ENCODE results near the gene KLHL33. TPM values are rescaled to one million over a fixed set of nuclear protein-coding genes. Genes with fewer than 3 reads are reported as not detected.

KLHL33 gene, protein sequence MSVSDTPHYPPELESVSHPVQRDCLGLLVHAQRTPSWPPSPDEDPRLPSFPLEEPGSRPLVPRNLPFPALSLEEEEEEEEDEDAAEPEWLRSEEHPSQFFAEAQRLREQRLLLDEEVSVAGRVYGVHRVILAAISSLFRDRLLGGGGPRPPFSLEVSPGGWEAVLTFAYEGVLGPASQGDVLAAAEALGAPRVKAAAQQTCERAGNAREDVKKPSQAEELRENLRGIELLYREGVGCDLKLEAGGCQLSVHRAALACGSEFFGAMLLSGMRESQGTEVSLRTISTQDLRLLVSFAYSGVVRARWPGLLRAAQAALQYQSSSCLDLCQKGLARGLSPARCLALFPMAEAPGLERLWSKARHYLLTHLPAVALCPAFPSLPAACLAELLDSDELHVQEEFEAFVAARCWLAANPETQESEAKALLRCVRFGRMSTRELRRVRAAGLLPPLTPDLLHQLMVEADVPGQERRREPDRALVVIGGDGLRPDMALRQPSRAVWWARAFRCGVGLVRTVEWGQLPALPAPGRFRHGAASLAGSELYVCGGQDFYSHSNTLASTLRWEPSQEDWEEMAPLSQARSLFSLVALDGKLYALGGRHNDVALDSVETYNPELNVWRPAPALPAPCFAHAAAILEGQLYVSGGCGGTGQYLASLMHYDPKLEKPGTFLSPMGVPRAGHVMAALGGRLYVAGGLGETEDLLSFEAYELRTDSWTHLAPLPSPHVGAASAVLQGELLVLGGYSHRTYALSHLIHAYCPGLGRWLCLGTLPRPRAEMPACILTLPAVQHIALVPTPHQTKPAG
- total RNA-seq, result under 1 TPM; 0.06 to 0.11 TPM

DNA sequence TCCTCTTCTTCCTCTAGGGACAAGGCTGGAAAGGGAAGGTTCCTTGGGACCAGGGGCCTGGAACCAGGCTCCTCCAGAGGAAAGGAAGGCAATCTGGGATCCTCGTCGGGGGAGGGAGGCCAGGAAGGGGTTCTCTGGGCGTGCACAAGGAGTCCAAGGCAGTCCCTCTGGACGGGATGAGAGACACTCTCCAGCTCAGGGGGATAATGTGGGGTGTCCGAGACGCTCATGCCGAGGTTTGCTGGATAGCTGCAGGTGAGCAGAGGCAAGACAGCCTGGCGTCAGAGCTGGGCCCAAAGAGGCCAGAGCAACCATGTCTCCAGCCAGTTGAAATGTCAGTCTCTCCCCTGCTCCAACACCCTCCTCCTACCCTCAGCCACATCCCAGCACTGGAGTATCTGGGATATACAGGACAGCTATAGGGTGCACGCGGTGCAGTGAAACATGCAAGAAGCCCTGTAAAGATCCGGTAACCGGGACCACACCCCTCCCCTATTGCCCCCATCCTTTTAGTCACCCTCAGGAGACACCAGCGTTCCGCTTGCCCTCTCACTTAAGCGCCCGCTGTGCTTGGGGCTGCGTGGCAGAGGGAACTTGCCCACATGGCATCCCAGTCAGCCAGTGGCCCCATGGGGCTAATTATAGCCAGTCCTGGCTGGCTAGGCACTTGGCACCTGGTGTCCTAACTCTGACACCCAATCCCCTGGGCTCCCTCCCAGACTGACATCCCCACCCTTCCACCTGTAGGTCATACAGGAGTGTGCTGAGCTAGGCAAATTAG is at the start of gene KLHL33:
Gene KLHL33 (minus strand): TSS at position 585 of the 781 bp plus-strand sequence. CDS start 355 bp downstream, at position 230.
- ChIA-PET CTCF (no interaction called here), POLR2A (no interaction called here)

DNA sequence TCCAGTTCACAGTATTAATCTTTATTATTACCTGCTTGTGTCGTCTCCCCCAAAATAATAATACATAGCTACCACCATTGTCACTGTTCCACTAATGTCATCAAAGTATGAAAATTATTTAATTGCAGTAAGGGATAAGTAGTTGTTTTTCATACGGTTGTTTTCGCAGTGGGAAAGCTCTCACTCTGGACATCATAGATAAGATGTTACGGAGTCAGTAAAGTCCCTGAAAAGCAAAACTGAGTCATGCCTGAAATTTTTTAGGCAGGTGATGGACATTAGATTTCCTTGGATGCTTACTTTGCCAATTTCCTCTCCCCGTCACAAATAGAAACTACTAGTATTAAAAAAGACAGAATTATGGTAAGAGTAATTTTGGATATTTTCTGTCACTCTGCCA is 46.4 kb upstream of the KLHL33 start:
- CTCF ChIA-PET, result no interaction called here
- POLR2A ChIA-PET, result interaction anchor here (1.0 to 1.7 kb wide), 2 partner anchors 13 to 139 kb away, joined by 3 to 4 read pairs; partner anchors contain the start of genes PARP2 and PNP

DNA sequence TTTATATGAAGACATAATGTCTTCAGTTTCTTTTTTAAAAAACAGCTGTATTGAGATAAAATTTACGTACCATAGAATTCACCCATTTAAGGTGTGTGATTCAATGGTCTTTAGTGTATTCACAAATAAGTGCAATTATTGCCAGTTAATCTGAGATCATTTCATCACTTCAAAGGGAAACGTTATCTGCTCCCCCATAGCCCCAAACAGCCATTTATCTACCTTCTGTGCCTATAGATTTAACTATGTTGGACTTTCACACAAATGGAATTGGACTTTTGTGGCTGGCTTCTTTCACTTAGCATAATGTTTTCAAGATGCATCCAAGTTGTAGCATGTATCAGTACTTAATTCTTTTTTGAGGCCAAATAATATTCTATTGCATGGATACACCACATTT is 42.9 kb upstream of the KLHL33 start:
- ChIA-PET POLR2A (no interaction called here), CTCF (no interaction called here)

DNA sequence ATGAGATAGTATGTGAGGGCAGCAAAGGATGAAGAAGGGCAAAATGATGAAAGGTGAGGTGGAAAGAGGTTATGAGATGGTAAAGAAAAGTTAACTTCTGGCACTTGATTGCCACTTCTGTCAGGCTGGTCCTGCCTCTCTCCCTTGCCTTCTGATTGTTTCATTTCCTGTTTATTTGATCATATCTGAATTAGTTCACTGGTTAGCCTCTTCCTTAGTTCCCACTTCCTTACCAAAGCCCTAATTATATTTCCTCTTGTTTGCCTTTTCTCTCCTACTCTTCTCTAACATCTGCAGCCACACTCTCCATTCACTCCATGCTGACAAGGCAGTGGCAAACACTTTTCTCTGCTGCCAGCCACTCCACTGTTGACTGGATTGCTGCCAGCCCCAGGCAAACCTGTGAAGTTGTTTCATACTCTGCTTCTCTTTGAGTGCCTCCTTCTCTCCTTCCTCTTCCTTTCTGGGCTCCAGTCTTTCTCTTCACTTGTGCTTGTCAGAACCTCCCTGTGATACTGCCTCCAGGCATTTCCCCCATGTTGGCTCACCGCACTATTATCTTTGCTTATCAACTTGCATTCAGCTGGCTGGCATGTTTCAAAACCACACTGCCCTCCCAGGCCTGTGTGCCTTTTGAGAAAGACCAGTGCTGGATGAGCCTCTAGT is 41.4 kb upstream of the KLHL33 start:
- CTCF ChIA-PET, result no interaction called here
- POLR2A ChIA-PET, result interaction anchor here (0.6 to 0.7 kb wide), 2 partner anchors 18 to 72 kb away, joined by 6 to 9 read pairs; no protein-coding TSS in a partner anchor

DNA sequence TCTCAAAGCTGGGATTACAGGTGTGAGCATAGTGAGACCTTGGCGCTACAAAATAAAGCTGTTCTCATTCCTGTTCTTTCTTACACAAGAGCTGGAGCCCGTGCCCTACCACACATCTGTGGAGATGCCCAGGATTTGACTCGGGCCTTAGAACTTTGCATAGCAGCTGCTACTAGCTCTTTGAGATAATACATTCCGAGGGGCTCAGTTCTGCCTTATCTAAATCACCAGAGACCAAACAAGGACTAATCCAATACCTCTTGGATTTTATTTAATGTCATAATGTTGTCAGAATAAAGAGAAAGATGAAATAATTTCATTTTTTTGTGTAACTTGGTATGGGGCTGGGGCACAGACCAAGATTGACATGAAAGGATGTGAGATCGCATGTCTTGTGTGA is 40.8 kb upstream of the KLHL33 start:
- CTCF ChIA-PET, result no interaction called here
- POLR2A ChIA-PET, result interaction anchor here (0.6 kb wide), 1 partner anchor 71 kb away, joined by 9 read pairs; no protein-coding TSS in a partner anchor

DNA sequence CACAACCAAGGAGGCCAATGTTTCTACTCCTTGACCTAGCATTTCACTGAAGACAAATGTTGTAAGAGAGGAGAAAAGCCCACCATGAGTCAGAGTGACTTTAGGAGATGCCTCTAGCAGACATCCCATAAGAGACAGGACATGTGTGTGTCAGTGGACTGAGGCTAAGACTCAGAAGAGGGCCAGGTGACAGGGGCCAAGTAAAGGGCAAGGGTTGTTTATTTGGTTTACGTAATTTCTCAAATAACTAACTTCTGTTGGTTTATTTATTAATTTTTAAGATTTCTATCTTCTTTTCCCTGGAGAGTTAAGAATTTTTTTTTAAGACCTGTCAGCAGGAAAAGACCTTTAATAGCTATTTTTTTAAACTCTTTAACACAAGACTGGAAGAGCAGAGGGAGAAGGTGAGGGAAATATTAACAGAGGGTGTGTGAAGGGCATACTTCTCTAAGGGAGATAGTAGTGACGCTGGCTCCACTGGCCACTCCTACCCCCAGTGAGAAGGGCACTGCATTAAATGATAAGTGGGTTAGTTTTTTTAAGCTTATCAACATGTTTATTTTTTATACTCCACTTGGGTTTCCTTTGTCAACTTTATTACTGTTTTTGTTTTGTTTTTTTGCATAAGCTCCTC is 36.7 kb upstream of the KLHL33 start:
- ChIA-PET POLR2A (interaction anchor here (0.6 kb wide), 1 partner anchor 552 kb away, joined by 3 read pairs; the partner anchor contains the start of gene NDRG2), CTCF (no interaction called here)

DNA sequence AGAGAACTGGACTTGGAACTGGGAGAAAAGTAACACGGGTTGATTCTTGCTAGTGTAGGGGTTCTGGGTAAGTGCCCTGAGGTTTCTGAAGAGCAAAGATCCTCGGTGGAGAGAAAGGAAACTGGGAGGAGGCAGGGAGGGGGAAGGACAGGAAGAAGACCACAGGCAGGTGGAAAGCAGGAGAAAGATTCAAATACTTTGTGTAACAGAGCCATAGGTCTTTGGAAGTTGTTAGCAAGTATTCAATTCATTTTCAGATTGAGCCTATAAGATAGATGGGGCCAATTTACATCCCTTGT is 34.6 kb upstream of the KLHL33 start:
- ChIA-PET POLR2A (interaction anchor here (1.4 to 3.4 kb wide), 5 partner anchors 9 to 127 kb away, joined by 4 to 32 read pairs (median 18); partner anchors contain the start of genes APEX1, OSGEP, PARP2 and PIP4P1), CTCF (interaction anchor here (1.5 to 1.8 kb wide), 4 partner anchors 9 to 143 kb away, joined by 3 to 4 read pairs (median 4); partner anchors contain the start of gene PIP4P1)

DNA sequence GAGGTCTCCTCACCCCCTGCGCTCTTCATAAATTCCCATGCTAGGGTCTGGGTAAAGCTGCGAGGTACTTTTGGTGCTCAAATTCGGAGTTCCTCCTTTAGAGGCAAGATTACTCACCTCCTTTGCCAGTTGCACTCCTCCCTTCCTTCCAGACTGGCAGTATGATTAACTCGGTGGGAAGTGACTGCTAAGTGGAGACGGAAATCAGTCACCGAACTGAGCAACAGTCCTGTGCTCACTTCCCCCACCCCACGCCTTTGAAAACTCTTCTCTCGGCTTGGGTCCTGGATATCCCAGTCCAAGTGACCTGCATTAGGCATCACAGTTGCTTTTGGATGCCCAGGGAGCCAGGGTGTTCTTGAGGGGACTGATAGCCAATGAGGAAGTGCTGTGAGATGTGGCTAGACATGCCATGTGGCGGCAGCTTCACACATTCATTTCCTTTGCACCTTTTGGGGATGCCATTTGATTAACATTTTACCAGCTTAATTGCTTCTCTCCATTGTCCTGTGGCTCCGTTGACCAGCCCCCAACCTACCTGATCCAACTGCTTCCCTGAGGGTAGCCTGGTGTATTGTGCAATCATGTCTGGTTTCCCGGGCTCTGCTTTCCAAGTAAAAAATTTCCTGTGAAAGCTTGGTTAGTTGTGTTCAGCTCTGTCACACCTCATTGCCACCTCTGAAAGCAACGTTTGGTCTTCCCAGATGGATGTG is 34.1 kb upstream of the KLHL33 start:
- POLR2A ChIA-PET, result interaction anchor here (0.6 to 3.4 kb wide), 8 partner anchors 9 to 127 kb away, joined by 3 to 32 read pairs (median 7); partner anchors contain the start of genes APEX1, OSGEP, PARP2 and PIP4P1
- CTCF ChIA-PET, result interaction anchor here (1.1 to 1.8 kb wide), 6 partner anchors 9 to 143 kb away, joined by 3 to 4 read pairs (median 4); partner anchors contain the start of genes APEX1 and PIP4P1

DNA sequence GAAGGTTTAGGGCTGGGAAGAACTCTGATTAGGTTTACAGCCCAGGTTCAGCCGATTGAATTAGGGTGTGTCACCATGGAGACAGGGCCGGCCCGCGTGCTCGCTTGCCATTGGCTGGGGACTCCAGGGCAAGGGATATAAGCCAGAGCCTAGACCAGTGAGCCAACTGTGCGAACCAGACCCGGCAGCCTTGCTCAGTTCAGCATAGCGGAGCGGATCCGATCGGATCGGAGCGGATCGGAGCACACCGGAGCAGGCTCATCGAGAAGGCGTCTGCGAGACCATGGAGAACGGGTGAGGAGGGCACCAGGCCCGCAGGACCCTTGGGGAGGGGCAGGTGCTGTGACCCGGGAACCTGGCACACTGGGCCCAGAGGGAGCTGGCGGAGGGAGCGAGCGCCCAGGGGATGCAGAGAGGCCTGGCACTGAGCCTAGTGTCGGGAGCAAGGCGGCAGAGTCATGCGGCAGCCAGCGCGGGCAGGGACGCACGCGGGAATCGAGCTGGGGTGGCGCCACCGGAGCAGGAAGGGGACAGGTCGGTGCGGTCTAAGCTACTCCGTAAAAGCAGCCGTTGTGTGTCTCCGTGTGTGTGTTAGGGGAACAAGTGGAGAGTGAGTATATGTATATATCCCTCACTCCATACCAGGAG is 33.4 kb upstream of the KLHL33 start, which contains the start of gene PNP:
Gene PNP (plus strand): TSS at position 165 of the 648 bp plus-strand sequence. CDS start 119 bp downstream, at position 284.
- ChIA-PET CTCF (interaction anchor here (1.1 to 1.8 kb wide), 6 partner anchors 8 to 144 kb away, joined by 3 to 4 read pairs (median 4); partner anchors contain the start of genes APEX1 and PIP4P1), POLR2A (interaction anchor here (0.6 to 3.4 kb wide), 8 partner anchors 8 to 126 kb away, joined by 3 to 32 read pairs (median 7); partner anchors contain the start of genes APEX1, OSGEP, PARP2 and PIP4P1)

DNA sequence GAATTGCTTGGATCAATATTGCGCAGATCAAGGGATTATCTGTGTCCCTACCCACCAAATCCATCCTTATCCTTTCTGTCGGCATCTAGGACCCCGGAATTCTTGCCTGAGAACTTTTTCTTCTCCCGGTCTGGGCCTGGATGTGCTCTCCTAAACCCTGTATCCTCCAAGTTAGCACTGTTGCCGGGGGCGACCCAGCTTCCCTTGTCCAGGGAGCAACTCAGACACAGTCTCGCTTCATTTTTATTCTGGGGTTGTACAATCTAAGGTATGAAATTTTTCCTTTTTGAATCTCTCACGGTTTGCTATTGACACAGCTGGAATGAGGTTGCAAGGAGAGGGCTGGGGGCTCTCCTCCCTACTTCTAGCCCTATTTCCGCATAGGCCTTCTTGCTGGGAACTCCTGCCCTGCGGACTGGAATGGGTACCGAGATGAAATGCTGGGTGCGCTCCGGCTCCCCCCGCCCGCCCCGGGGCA is 32.8 kb upstream of the KLHL33 start:
- POLR2A ChIA-PET, result interaction anchor here (1.3 to 3.4 kb wide), 3 partner anchors 13 to 126 kb away, joined by 10 to 32 read pairs (median 18); partner anchors contain the start of genes APEX1, OSGEP, PARP2 and TEP1
- CTCF ChIA-PET, result interaction anchor here (0.6 to 1.7 kb wide), 2 partner anchors 54 to 126 kb away, joined by 3 to 4 read pairs; no protein-coding TSS in a partner anchor

DNA sequence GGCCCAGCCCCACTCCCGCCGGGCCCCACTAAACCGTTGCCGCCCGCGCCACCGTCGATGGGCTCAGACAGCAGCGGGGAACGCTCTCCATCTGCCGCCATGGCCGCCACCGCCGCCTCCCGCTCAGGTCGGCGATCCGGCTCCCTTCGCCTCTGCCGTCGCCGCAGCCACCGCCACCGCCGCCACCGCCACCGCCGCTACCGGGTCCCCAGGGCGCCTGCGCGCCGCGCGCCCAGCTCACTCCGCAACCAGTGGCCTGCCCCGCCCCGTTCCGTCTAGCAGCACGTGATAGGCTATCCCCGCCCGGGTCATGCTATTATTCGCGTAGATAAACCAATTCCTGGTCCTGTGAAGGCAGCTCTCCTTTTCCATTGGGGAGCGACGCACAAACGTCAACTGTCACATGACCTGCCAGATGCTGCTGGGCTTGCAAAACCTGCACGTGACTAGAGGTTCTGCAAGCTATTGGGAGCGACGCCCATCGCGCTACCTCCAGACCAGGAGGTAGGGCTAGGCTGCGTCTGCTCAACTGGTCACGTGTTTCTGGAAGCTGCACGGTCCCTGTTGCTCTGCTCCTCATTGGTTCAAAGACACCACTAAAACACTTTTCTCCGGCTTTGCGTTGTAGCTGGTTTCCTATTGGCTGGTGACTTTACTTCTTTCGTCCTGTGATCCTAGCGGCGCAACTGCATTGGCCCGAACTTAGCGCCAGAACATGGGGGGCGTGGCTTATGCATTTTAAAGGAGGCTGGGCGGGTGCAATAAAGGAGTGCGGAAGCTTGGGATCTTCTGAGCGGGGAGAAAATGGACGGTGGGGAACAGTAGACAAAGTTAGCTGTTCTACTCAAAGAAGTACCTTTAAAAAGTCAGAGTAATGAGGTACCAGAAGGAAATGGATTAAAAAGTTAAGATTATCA is 25.5 kb upstream of the KLHL33 start, which contains the start of gene PIP4P1:
Gene PIP4P1 (minus strand): TSS at position 210 of the 917 bp plus-strand sequence. CDS start 109 bp downstream, at position 101.
- ChIA-PET POLR2A (interaction anchor here (0.6 to 1.7 kb wide), 6 partner anchors 8 to 128 kb away, joined by 3 to 19 read pairs (median 6); partner anchors contain the start of genes CCNB1IP1, PARP2 and PNP), CTCF (interaction anchor here (0.6 to 2.2 kb wide), 5 partner anchors 8 to 152 kb away, joined by 3 to 6 read pairs (median 4); partner anchors contain the start of genes PARP2 and PNP)

DNA sequence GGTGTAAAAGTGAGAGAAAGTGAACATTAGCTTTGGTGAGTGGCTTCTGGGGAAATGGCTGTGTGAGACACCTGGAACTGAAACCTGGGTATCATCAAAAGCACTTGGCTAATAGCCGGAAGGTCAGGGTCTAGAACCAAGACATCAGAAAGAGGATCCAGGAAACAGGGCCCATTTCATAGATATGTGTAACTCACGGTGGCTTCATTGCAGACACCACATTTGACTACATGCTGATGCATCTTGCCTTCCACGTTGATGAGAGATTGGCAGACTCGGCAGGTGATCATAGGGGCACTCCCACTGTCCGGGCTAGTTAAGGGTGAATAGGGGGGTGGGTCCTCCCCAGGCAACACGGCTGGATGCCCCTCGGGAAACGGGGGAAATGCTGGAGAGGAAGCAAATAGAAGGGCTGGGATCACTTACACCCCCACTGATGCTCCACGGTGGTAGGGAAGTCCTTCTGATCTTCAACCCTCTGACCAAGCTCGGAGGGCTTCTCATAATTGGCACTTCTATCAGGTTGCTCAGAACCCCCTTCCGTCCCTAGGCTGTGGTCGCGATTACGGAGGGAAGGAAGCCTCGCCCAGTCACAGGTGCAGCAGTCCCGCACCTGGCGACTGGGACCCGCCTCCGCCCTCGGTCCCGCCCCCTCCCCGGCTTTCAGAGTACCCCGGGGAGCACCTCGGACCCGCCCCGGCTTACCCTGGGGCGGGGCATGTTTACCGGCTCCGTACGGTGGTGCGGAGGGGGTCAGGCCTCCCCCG is 24.7 kb upstream of the KLHL33 start:
- ChIA-PET CTCF (interaction anchor here (0.6 to 2.2 kb wide), 5 partner anchors 9 to 153 kb away, joined by 3 to 6 read pairs (median 4); partner anchors contain the start of genes PARP2 and PNP), POLR2A (interaction anchor here (0.6 to 1.7 kb wide), 6 partner anchors 9 to 127 kb away, joined by 3 to 19 read pairs (median 6); partner anchors contain the start of genes CCNB1IP1, PARP2 and PNP)

DNA sequence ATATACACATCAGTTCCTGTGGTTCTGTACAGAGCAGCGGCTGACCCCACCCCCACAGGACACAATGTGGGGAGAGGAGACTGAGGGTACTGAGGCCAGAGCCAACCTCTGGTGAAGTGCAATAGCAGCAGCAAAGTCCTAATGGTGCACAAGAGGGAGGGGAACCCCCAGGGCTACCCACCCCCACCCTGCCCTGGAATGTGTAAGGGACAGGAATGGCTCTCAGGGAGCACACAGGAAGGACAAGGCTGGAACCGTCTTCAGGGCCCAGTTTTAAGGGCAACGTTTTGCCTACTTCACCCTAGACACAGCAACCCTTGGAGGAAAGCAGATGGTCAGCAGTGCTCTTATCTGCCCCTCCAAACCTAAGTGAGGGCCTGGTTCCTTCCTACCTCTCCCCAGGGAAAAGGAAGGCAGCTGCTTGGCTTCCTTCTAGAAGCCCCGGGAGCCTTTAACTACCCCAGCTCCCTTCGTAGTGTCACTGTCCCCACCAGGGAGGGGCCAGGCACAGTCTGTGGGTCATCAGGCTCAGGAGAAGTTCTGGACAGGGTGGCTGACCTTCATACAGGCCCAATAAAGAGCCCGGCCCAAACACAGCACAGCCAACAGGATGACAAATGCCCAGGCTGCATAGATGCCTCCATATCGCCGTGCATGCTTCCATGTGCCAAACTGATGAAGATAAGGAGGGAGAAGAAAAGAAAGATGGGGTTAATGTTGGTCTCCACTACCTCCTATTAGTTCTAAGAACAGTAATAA is 22.2 kb upstream of the KLHL33 start:
- POLR2A ChIA-PET, result no interaction called here
- CTCF ChIA-PET, result no interaction called here
